Sigmoid colon (tissue), 7 donors: Measurements from ENCODE around the gene GTF2IRD1. TPM values are rescaled to one million over a fixed set of nuclear protein-coding genes. Genes with fewer than 3 reads are reported as not detected.
A peak's percentile ranks its signal among the peaks of the same experiment; 100 is the strongest.

ENCODE experiments used
- DNase-seq: peaks from one replicate; pipeline ENCODE4 v3.0.0-alpha.2; 2019
- H3K27ac ChIP-seq, 4 donors: fragments of 200-600 bp; sonication (generic); one replicate each; pipeline ENCODE4 v1.5.1; 2016 to 2019; ENCODE audit warnings: mild to moderate bottlenecking in 1 of 4
- H3K27me3 ChIP-seq, 3 donors: fragments of 200-600 bp; sonication (generic); one replicate each; pipeline ENCODE4 v1.5.1; 2019; ENCODE audit warnings: mild to moderate bottlenecking in 1 of 3
- H3K36me3 ChIP-seq, 4 donors: fragments of 200-600 bp; sonication (generic); one replicate each; pipeline ENCODE4 v1.5.1; 2016 to 2019
- H3K4me1 ChIP-seq, 4 donors: fragments of 200-600 bp; sonication (generic); one replicate each; pipeline ENCODE4 v1.5.1; 2017 to 2019
- H3K4me3 ChIP-seq, 4 donors: fragments of 200-600 bp; sonication (generic); one replicate each; pipeline ENCODE4 v1.5.1; 2017 to 2019; ENCODE audit warnings: mild to moderate bottlenecking in 2 of 4, moderate library complexity in 1 of 4
- H3K9me3 ChIP-seq, 4 donors: fragments of 200-600 bp in 3 of 4; sonication (generic) in 3 of 4; one replicate each; pipeline versions ENCODE4 v1.5.1 to v1.6.1; 2013 to 2019
- CTCF ChIP-seq, 4 experiments: fragments of 450-650 bp in 3 of 4; fragments of 200-600 bp in 1 of 4; IDR thresholded peaks; one replicate each; pipeline ENCODE4 v1.5.1; 2016 to 2019; ENCODE audit warnings: antibody characterized with exemption in 4 of 4, mild to moderate bottlenecking in 3 of 4, moderate library complexity in 2 of 4
- EP300 ChIP-seq, 4 donors: sonication (generic); formaldehyde crosslinking; IDR thresholded peaks; one replicate each; pipeline ENCODE4 v1.6.1; 2017; ENCODE audit warnings: antibody characterized with exemption in 4 of 4
- POLR2A ChIP-seq, 2 donors: fragments of 450-650 bp; IDR thresholded peaks; one replicate each; pipeline ENCODE4 v1.6.1; 2016; ENCODE audit warnings: antibody characterized with exemption in 2 of 2, mild to moderate bottlenecking in 2 of 2, moderate library complexity in 2 of 2
- POLR2AphosphoS5 ChIP-seq, 4 donors: sonication (generic); formaldehyde crosslinking; IDR thresholded peaks; one replicate each; pipeline ENCODE4 v1.6.1; 2017; ENCODE audit warnings: antibody characterized with exemption in 4 of 4
- WGBS, 2 donors: extraction: QIAGEN DNeasy Blood & Tissue Kit; methylation state at CpG; one replicate each; pipeline ENCODE4 v1.1.7; 2013; 5-methylcytosine and 5-hydroxymethylcytosine counted together
- intact Hi-C: fragments of 100-400 bp; cut with DNase I; formaldehyde crosslinking; loops from one replicate; pipeline ENCODE4 v1.15.1; 2023
- polyA plus RNA-seq, 3 donors: library from polyadenylated mRNA; stranded (reverse); fragments of 200-250 nt; gene quantifications; one replicate each; pipeline ENCODE4 v1.2.3, GENCODE V29; 2013
- total RNA-seq, 4 donors: library from RNA; depleted of rRNA; stranded (reverse); fragments of >200 nt; gene quantifications; one replicate each; pipeline ENCODE4 v1.1.0, GENCODE V29; 2016
- donor health status: healthy with polysubstance abuse.
- donor health status: Bipolar disorder and iron deficiency.
- donor health status: healthy.

The GTF2IRD1 gene
- total and polyA plus RNA-seq, 7 donors: 1.8 to 24.2 (median 15.0) TPM

GRCh38 chr7:74599244-74599643, 145.5 kb downstream of the GTF2IRD1 start:
- no peak overlapping the region for H3K4me3 ChIP-seq
- H3K27ac ChIP-seq: no peak overlapping the region
- no peak for DNase-seq
- no peaks in the 10 kb centered on the region for H3K27me3 ChIP-seq
- peaks cover 0 to 71% (median 22%) of the 10 kb centered on the region in 4 donors for H3K36me3 ChIP-seq
- intact Hi-C loops: no loop called here
- no peak for TF ChIP-seq POLR2AphosphoS5 (IDR thresholded peaks at IDR 0.05)
- H3K9me3 ChIP-seq: no peaks in the 10 kb centered on the region
- 50 to 75% methylated on average over 4 of the region's 4 CpGs for WGBS, 2 donors
- no peaks in the 10 kb centered on the region for H3K4me1 ChIP-seq

- TF ChIP-seq POLR2AphosphoS5 (IDR thresholded peaks at IDR 0.05): no peak
- no peak for TF ChIP-seq CTCF (IDR thresholded peaks at IDR 0.05)
- no peak for TF ChIP-seq POLR2A (IDR thresholded peaks at IDR 0.05)
- TF ChIP-seq EP300 (IDR thresholded peaks at IDR 0.05): no peak
- H3K27ac ChIP-seq: peak overlapping the region in 1 of 4 donors; percentile 3
- WGBS, 2 donors: 56 to 84% methylated on average over 7 of the region's 7 CpGs
- intact Hi-C loops: no loop called here
- peaks cover 0 to 19% (median 15%) of the 10 kb centered on the region in 4 donors for H3K4me1 ChIP-seq
- no peak for DNase-seq
- H3K9me3 ChIP-seq: no peaks in the 10 kb centered on the region
- H3K27me3 ChIP-seq: no peaks in the 10 kb centered on the region
- no peak overlapping the region for H3K4me3 ChIP-seq
- H3K36me3 ChIP-seq: peaks cover 0 to 21% (median 3%) of the 10 kb centered on the region in 4 donors
These were observed 150.8 kb downstream of the GTF2IRD1 start for GRCh38 chr7:74604326-74605020.

GRCh38 chr7:74606101-74606908, 152.6 kb downstream of the GTF2IRD1 start:
- Histone ChIP-seq H3K36me3 (peaks cover 0 to 12% (median under 1%) of the 10 kb centered on the region in 4 donors), H3K27ac (peak overlapping the region; percentile 78 to 84 (median 82)), H3K9me3 (no peaks in the 10 kb centered on the region), H3K4me1 (peaks cover 0 to 25% (median 16%) of the 10 kb centered on the region in 4 donors), H3K4me3 (peak overlapping the region; percentile 17 to 57 (median 52)), H3K27me3 (no peaks in the 10 kb centered on the region)
- WGBS, 2 donors: 8 to 9% methylated on average over 51 of the region's 51 CpGs
- intact Hi-C loops: loop anchor here (2.0 kb wide), 1 partner anchor 52 kb away; no protein-coding TSS in a partner anchor
- TF ChIP-seq POLR2AphosphoS5 (IDR thresholded peaks at IDR 0.05): peak in 2 of 4 donors; percentile 8 to 13
- no peak for TF ChIP-seq CTCF (IDR thresholded peaks at IDR 0.05)
- no peak for TF ChIP-seq POLR2A (IDR thresholded peaks at IDR 0.05)
- no peak for TF ChIP-seq EP300 (IDR thresholded peaks at IDR 0.05)
- peak; percentile 76 for DNase-seq

- WGBS, 2 donors: 22 to 64% methylated on average over 15 of the region's 15 CpGs
- intact Hi-C loops: loop anchor here (2.0 kb wide), 1 partner anchor 52 kb away; no protein-coding TSS in a partner anchor
These were observed 153.3 kb downstream of the GTF2IRD1 start for GRCh38 chr7:74606909-74607510.

More at GRCh38 chr7:74606909-74607510, 153.3 kb downstream of the GTF2IRD1 start:
- Histone ChIP-seq H3K4me1 (peaks cover 0 to 25% (median 16%) of the 10 kb centered on the region in 4 donors), H3K27me3 (no peaks in the 10 kb centered on the region), H3K36me3 (peaks cover 0 to 5% (median 0%) of the 10 kb centered on the region in 4 donors), H3K9me3 (no peaks in the 10 kb centered on the region), H3K27ac (peak overlapping the region; percentile 78 to 84 (median 82)), H3K4me3 (peak overlapping the region in 3 of 4 donors; percentile 46 to 57 (median 57))
- no peak for TF ChIP-seq POLR2A (IDR thresholded peaks at IDR 0.05)
- no peak for TF ChIP-seq CTCF (IDR thresholded peaks at IDR 0.05)
- no peak for TF ChIP-seq EP300 (IDR thresholded peaks at IDR 0.05)
- no peak for TF ChIP-seq POLR2AphosphoS5 (IDR thresholded peaks at IDR 0.05)
- no peak for DNase-seq
